ENCODE data around the gene TNIP2. TPM values are rescaled to one million over a fixed set of nuclear protein-coding genes. Genes with fewer than 3 reads are reported as not detected.

Gene TNIP2
- total RNA-seq, 2 experiments from 2014 or later, result 26.2 to 32.1 TPM

- CTCF ChIA-PET (ENCODE audit: unreplicated experiment), result interaction anchor here (0.8 kb wide), 1 partner anchor 64 kb away, joined by 3 read pairs; no protein-coding TSS in a partner anchor
- H3K27ac ChIP-seq (ENCODE audit: low read depth, low read length, poor library complexity, severe bottlenecking), result no peak overlapping the region
- H3K4me3 ChIP-seq (ENCODE audit: low read depth, low read length, poor library complexity, severe bottlenecking), result no peak overlapping the region
- no peak overlapping the region for H3K4me2 ChIP-seq (ENCODE audit: low read length)
- no peaks in the 10 kb centered on the region for H3K9me2 ChIP-seq (ENCODE audit: insufficient read depth, low read length)
- peaks cover 18% of the 10 kb centered on the region for H3K4me1 ChIP-seq (ENCODE audit: insufficient read depth, low read length, poor library complexity, severe bottlenecking)
- DNase-seq (ENCODE audit: low spot score), result no peak
- no peaks in the 10 kb centered on the region for H3K9me3 ChIP-seq (ENCODE audit: low read length)
- TF ChIP-seq, protein P1, sequence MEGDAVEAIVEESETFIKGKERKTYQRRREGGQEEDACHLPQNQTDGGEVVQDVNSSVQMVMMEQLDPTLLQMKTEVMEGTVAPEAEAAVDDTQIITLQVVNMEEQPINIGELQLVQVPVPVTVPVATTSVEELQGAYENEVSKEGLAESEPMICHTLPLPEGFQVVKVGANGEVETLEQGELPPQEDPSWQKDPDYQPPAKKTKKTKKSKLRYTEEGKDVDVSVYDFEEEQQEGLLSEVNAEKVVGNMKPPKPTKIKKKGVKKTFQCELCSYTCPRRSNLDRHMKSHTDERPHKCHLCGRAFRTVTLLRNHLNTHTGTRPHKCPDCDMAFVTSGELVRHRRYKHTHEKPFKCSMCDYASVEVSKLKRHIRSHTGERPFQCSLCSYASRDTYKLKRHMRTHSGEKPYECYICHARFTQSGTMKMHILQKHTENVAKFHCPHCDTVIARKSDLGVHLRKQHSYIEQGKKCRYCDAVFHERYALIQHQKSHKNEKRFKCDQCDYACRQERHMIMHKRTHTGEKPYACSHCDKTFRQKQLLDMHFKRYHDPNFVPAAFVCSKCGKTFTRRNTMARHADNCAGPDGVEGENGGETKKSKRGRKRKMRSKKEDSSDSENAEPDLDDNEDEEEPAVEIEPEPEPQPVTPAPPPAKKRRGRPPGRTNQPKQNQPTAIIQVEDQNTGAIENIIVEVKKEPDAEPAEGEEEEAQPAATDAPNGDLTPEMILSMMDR (conservative IDR thresholded peaks at IDR 0.05; ENCODE audit: low read length), result no peak
- TF ChIP-seq EZH2phosphoT487 (IDR thresholded peaks at IDR 0.05; ENCODE audit: borderline replicate concordance, low read depth, low read length), result no peak
- H2AFZ ChIP-seq (ENCODE audit: low read length), result no peak overlapping the region
- H3K36me3 ChIP-seq (ENCODE audit: insufficient read depth, low read length), result no peaks in the 10 kb centered on the region
- no peaks in the 10 kb centered on the region for H4K20me1 ChIP-seq (ENCODE audit: insufficient read depth, low read length)
- intact Hi-C loops (cut with micrococcal nuclease; ENCODE audit: unreplicated experiment), result no loop called here
- POLR2A ChIA-PET, result no interaction called here
- no TSS peak for BruUV-seq (replicated peaks)
- no peaks in the 10 kb centered on the region for H3K79me2 ChIP-seq (ENCODE audit: insufficient read depth, low read depth, low read length)
Observed at GRCh38 chr4:2767046-2767704, 11.0 kb upstream of the TNIP2 start.

- no TSS peak for BruUV-seq (replicated peaks)
Observed at GRCh38 chr4:2765832-2766526, 9.8 kb upstream of the TNIP2 start.

More at GRCh38 chr4:2765832-2766526, 9.8 kb upstream of the TNIP2 start:
- H3K9me3 ChIP-seq (ENCODE audit: low read length), result no peaks in the 10 kb centered on the region
- no peak overlapping the region for H3K27ac ChIP-seq (ENCODE audit: low read depth, low read length, poor library complexity, severe bottlenecking)
- TF ChIP-seq, protein P1 (conservative IDR thresholded peaks at IDR 0.05; ENCODE audit: low read length), result no peak
- no peak for TF ChIP-seq EZH2phosphoT487 (IDR thresholded peaks at IDR 0.05; ENCODE audit: borderline replicate concordance, low read depth, low read length)
- no peaks in the 10 kb centered on the region for H3K36me3 ChIP-seq (ENCODE audit: insufficient read depth, low read length)
- no peak overlapping the region for H3K4me3 ChIP-seq (ENCODE audit: low read depth, low read length, poor library complexity, severe bottlenecking)
- ChIA-PET CTCF (ENCODE audit: unreplicated experiment) (no interaction called here), POLR2A (interaction anchor here (1.3 kb wide), 1 partner anchor 17 kb away, joined by 3 read pairs; no protein-coding TSS in a partner anchor)
- H3K4me1 ChIP-seq (ENCODE audit: insufficient read depth, low read length, poor library complexity, severe bottlenecking), result peaks cover 13% of the 10 kb centered on the region
- no peak overlapping the region for H3K4me2 ChIP-seq (ENCODE audit: low read length)
- no peak overlapping the region for H2AFZ ChIP-seq (ENCODE audit: low read length)
- intact Hi-C loops (cut with micrococcal nuclease; ENCODE audit: unreplicated experiment), result loop anchor here (2.0 kb wide), 1 partner anchor 197 kb away; the partner anchor contains the start of genes GRK4 and NOP14
- no peak for DNase-seq (ENCODE audit: low spot score)
- no peaks in the 10 kb centered on the region for H4K20me1 ChIP-seq (ENCODE audit: insufficient read depth, low read length)
- H3K79me2 ChIP-seq (ENCODE audit: insufficient read depth, low read depth, low read length), result no peaks in the 10 kb centered on the region
- no peaks in the 10 kb centered on the region for H3K9me2 ChIP-seq (ENCODE audit: insufficient read depth, low read length)
